Measurements from ENCODE around the gene ARHGAP8. TPM values are rescaled to one million over a fixed set of nuclear protein-coding genes. Genes with fewer than 3 reads are reported as not detected.

ARHGAP8 gene
- total RNA-seq, 1 donor from 2014 or later = 0.98 TPM

DNA sequence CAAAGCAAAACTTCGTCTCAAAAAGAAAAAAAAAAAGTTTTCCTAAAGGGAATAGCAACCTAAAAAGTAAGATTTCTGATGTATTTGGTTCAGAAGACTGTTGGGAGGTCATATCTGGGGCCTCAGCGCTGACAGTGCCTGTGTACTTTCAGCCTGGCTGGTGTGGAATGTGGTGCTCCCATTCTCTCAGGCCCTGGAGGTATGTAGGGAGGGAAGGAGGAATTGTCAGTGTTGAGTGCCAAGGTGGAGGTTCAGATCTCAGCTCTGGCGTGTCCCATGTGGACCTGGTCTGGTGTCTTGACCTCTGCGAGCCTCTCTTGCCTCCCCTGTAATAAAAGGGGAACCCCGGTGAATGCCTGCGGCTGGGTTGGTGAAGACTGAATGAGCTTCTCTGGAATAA is 28.0 kb upstream of the ARHGAP8 start:
- DNase-seq (ENCODE audit: low spot score) = no peak
- ATAC-seq = no peak

DNA sequence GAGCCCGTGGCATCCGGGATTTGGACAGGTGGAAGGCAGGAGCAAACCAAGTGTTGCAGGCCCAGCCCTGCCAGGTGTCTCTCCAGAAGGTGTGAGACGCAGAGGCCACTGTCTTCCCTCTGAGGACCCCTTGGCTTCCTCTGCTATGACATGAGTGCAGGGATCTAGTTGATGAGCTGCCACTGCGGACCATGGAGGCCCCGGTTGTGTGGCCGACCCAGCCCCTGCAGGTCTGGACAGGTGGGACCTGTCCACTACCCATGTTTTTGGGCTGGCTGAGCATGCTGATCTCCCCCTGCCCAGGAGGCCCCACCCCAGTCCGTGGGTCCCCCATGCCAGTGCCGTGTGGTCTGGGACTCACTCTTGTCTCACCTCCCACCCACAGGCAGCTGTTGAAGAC is 27.5 kb upstream of the ARHGAP8 start:
- ATAC-seq (no peak), DNase-seq (ENCODE audit: low spot score) (no peak)

DNA sequence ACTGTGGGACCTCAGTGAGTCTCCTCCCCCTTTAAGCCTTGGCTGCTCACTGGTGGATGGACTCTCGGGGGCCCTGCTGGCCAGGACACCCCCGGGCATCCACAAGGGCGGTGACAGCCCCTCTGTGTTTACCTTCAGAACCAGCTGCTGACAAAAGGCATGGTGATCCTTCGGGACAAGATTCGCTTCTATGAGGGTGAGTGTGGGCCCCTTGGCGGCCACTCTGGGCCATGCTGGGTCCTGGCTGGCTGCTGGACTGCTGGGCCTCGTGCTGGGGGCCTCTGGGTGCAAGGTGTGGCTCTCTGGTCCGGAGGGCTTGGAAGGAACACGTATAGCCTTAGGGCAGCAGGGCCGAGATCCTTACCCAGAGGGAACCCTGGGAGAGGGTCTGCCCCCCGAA is 25.9 kb upstream of the ARHGAP8 start:
- DNase-seq (ENCODE audit: low spot score) (no peak), ATAC-seq (no peak)

DNA sequence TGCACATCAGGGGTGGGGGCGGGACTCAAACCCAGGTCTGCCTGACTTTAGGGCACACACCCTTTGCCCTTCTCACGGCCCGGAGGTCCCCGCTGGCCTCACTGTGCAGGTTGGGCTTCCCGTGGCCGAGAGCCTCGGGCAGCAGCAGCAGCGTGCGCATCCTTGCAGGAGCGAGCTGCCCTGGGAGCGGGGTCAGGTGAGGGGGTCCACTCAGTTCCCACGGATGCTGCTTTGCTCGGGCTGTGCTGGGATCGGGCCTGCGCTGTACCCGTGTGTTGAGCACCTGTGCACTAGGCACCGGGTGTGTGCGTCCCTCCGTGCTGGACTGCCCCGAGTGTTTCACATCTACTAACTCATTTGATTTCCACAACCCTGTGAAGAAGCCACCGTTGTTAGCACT is 25.2 kb upstream of the ARHGAP8 start:
- DNase-seq (ENCODE audit: low spot score) (no peak), ATAC-seq (no peak)

DNA sequence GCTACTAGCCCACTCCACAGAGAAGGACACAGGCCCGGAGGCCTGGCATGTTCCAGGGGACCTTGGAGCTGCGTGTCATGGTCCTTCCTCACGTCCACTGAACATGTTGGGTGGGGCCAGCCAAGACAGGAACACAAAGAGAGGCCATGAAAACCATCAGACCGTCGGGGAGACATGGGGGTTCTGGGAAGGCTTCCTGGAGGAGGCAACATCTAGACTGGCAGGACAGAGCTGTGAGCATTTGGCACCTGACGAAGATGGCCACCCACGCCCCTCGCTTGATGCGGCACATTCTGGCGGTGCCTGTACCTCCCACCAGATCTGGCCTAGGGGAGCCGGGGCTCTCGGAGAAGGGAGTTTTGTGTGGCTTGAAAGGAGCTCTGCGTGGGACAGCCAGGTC is 24.7 kb upstream of the ARHGAP8 start:
- no peak for ATAC-seq
- no peak for DNase-seq (ENCODE audit: low spot score)

DNA sequence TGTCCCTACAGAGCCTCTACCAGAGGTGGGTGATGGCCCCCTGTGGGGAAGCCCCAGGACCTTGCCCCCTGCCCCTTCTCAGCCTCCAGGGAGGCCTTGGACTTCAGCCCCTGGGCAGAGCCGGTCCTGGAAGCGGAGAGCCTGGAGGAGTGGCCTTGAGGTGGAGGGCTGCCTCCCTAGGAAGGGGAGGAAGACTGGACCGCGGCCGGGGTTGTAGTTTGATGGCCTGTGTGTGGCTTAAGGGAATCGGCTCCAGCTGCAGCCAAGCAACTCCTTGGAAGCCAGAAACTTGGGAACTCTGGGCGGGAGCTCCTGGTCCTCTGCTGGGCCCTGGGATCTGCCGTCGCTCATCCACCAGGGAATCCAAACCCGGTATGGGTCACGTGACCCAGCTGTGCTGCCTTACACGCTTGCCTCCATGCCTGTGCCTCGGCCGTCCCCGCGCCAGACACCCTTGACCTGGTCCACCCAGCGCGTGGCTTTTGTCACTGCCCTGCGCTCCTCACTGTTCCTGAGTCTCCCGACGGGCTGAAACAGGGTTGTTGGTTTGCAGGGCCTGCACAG is 23.5 kb upstream of the ARHGAP8 start:
- ATAC-seq (peak; percentile 8), DNase-seq (ENCODE audit: low spot score) (no peak)

DNA sequence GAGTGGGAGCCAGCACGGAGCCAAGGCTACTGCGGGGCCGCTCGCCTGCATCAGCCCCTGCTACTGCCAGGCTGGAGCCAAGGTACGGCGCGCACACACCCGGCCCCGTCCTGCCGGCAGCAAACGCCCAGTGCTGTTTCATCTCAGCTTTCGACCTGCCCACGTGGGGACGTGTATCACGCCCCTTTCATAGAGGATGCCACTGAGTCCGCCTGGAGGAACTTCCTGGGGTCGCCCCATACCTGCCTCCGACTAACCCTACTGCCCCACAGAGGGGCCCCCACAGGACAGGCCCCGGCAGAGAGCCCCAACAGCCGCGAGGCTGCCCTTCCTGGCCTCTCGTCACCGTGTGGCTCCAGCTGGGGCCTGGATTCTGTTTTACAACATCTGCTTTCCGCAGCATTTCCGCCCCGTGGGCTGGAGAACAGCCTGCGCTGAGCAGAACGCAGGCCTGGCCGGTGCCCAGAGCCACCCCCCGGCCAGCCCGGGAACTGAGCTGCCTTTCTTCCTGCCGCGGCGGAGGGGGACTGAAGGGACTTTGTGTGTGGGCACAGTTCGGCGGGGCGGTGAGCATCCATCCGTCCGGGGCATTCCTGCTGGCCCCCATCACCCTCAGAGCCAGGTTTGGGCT is 22.9 kb upstream of the ARHGAP8 start:
- ATAC-seq (peak; percentile 2), DNase-seq (ENCODE audit: low spot score) (no peak)

DNA sequence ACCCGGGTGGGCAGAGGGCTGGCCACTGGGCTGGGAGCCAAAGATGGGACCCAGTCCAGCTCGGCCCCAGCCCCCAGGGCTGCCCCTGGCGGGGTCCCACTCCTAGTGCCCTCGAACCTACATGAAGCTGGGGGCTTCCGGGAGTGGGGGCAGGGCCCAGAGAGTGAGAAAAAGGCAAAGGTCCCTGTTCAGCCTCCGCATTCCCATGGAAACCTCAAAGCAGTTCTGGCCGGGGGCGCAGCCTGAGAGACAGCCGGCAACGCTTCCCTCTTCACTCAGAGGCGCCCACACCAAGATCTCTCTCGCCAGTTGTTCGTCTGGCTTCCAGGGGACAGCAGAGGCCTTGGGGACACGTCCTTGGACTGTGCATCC is 22.4 kb upstream of the ARHGAP8 start:
- ATAC-seq = no peak
- no peak for DNase-seq (ENCODE audit: low spot score)

DNA sequence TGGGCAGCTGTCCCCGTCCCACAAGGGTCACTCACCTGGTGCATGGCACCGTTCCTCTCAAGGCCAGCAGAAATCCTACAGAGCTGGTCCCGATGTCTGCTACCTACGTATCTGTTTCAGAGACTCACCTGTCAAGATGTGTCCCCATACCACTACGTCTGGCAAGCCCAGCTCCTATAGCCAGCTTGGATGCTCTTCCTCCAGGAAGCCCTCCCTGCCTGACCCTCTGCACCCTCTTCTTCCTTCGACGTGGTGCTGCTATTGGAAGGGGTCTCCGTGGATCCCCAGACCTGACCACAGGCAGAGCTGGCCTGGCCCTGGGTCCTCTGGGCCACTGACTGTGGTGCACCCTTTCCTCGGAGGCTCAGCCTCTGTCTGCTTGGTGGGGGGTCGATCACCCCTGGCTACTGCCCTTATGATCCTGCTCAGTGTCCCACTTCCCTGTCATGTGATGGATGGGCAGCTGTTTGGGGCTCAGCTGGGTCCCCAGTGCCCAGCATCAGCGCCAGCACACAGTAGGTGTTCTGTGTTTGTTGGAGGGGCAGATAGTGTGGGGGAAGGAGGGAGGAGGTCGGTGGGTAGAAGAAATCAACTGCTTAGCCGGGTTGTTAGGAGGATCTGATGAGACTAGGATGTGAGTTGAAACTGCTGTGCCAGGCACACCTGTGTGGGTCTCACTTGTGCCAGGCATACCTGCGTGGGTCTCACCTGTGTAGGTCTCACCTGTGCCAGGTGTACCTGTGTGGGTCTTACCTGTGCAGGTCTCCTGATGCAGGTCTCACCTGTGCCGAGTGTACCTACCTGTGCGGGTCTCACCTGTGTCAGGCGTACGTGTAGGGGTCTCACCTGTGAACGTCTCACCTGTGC is 21.7 kb upstream of the ARHGAP8 start:
- DNase-seq (ENCODE audit: low spot score) (no peak), ATAC-seq (no peak)

DNA sequence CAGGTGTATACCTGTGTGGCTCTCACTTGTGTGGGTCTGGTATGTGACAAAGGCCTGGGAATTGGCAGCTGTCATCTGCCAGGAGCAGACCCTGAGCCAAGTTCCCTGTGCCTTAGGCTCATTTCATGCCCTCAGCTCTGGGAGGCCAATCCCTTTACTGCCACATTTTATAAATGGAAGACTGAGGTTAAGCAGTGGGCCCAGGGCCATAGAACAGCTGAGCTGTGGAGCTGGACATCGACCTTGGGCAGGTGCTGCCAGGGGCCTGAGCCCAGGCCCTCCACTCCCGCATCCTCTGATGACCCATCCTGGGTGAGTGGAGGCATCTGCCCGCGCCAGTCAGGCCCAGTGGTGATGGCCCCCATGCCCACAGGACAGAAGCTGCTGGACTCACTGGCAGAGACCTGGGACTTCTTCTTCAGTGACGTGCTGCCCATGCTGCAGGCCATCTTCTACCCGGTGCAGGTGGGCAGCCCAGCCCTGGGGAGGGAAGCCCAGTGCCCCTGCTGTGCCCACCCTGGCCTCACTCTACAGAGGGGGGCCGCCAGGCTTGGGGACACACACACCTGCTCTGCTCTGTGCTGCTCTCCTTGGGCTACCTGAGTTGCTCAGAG is 20.9 kb upstream of the ARHGAP8 start:
- DNase-seq (ENCODE audit: low spot score) = no peak
- ATAC-seq = no peak

DNA sequence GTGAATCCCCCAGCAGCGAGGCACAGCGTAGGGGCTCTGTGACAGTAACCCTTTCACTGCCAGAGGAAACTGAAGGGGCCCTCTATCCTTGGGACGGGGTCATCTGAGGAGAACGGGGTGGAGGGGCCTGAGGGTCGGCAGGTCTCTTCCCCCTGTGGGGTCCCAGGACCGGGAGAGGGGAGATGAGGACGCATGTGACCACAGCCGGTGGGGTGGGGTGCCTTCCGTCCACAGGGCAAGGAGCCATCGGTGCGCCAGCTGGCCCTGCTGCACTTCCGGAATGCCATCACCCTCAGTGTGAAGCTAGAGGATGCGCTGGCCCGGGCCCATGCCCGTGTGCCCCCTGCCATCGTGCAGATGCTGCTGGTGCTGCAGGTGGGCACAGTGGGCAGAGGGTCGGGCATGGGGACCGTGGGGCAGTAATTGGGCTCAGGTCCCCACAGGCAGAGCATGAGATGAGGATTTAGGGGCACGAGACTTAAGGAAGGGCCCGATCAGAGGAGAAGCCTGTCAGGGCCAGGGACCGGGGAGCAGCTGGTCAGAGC is 20.3 kb upstream of the ARHGAP8 start:
- no peak for DNase-seq (ENCODE audit: low spot score)
- ATAC-seq = no peak

DNA sequence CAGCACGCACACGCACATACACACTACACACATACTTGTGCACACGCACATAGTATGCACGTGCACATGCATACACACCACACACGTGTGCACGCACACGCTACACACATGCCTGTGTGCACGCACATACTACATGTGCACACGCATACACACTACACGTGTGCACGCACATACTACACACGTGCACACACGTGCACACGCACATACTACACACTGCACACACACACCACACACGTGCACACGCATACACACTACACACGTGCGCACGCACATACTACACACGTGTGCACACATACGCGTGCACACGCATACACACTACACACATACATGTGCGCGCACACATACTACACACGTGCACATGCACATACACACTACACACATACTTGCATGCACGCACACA is 19.7 kb upstream of the ARHGAP8 start:
- DNase-seq (ENCODE audit: low spot score) = no peak
- no peak for ATAC-seq

DNA sequence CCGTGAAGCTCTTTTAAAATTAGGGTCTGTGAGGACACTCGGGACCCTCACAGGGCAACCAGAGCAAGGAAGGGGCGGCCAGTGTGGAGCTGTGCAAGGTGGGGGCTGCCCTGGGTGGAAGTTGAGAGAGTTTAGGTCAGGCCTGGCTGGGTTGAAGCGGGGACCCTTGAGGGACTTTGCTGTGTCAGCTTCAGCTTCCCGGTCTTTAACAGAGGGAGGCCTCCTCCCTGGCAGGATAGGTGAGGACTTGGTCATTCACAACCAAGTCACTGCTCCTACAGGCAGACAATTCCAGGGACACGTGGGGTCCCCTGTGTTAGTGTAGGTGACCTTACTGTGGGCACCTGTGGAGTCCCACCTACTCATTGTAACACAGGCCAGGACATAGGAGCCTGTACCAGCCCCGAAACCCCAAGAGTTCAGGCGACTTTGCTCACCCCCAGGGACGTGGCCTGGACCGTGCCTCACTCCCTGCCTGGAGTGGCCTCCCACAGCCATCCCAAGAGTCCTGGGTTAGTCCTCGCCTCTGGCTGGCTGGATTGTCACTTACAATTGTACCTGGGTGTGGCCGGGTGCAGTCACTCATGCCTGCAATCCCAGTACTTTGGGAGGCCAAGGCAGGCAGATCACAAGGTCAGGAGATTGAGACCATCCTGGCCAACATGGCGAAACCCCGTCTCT is 18.8 kb upstream of the ARHGAP8 start:
- no peak for ATAC-seq
- no peak for DNase-seq (ENCODE audit: low spot score)

DNA sequence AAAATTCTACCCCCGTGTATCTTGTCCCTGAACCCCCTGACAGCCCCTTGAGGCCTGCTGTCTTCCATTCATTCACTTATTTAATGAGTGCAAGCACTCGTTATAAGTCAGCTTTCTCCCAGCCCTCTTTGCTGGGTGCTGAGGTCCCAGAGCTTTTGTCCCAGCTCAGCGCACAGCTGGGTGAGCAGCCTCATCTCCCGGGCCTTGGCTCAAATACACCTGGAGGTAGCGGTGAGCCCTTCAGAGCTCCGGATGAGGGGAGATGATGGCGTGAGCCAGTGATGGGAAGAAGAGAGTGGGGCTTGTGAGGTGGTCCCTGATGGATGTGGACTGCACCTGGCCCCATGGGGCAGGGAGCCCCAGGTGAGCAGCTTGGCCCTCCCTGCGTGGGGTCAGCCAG is 18.1 kb upstream of the ARHGAP8 start:
- DNase-seq (ENCODE audit: low spot score) (no peak), ATAC-seq (no peak)

DNA sequence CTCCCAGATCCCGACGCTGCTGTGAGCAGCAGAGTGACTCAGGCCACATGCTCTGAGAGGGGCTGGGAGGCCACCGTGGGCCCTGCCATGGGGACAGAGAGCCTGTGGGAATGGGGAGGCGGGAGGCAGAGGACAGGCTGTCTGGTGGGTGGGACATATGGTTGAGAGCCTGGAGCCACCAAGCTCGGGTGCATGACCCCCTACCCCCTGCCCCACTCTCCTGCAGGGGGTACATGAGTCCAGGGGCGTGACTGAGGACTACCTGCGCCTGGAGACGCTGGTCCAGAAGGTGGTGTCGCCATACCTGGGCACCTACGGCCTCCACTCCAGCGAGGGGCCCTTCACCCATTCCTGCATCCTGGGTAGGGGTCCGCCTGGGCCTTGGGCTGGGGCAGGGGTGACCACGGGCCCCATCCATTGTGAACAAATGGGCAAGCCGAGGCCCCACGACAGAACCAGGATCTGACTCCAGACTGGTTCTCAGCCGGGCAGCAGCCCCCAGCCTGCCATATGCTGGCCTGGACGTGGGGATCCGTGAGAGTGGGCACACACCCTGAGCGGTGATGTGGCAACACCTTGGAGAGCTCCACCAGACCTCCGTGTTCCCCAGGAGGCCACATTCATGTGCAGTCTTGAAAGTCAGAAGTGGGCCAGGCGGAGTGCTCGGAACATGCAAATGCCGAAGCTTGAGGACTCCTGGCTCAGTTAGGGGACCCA is 17.4 kb upstream of the ARHGAP8 start:
- DNase-seq (ENCODE audit: low spot score) (no peak), ATAC-seq (peak; percentile 3)

DNA sequence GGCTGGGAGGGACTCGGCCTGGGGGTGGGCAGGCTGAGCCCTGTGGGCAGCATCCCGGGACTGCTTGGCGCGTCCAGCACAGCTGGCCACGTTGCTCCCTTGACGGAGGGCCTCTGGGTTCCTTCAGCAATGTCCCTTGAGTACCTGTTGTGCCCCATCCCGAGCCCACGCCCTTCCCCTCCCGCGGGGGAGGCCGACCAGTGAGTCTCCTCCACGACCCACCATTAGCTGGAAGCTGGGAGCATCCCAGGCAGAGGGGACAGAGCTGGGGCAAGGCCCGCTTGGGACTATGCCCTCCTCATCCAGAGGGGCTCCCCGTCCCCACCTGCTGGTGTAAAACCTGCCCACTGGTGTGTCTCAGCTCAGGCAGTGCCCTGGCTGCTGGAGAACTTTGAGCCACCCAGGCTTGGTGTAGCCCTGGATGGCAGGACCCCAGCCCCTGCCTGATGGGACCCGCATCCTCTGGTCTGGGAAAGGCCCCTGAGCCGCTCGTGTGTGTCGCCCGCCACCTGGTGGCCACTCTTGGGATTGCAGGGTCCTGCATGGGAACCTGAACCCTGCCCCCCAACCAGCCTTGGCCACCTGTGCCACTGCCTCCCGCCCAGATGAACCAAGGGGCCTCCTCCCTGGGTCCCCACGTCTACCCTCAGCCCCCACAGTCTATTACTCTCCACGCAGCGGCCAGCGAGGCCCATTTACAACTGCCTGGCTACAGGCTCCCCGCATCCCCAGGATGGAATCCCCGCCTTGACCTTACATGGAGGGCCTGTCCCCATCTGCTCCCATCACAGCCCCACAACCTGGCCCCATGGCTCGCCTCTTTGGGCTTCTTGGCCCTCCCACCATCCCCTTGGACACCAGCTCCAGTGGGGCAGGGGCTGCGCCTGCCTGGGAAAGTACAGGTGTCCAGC is 16.6 kb upstream of the ARHGAP8 start:
- DNase-seq (ENCODE audit: low spot score) (peak; percentile 83), ATAC-seq (peak; percentile 74)

DNA sequence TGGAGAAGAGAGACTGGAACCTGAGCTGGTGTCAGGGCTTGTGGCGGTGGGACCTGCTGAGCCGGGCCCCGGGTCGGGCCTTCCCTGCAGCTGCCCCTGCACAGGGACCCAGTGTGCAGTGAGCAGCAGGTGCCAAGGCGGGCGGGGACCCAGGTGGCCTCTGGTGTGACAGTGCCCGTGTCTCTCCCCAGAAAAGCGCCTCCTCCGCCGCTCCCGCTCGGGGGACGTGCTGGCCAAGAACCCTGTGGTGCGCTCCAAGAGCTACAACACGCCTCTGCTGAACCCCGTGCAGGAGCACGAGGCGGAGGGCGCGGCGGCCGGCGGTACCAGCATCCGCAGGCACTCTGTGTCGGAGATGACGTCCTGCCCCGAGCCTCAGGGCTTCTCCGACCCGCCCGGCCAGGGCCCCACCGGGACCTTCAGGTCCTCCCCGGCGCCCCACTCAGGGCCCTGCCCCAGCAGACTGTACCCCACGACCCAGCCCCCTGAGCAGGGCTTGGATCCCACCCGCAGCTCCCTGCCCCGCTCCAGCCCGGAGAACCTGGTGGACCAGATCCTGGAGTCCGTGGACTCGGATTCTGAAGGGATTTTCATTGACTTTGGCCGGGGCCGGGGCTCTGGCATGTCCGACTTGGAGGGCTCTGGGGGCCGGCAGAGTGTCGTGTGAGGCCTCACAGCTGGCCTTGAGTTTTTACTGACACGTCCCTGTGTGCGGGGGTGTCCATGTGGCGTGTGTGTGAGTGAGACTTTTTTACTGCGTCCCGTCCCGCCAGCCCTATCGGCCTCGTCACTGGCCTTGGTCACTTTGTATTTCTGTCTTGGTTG is 15.6 kb upstream of the ARHGAP8 start:
- no peak for DNase-seq (ENCODE audit: low spot score)
- no peak for ATAC-seq

Data from left lobe of liver (tissue), 2 donors.